Measurements from ENCODE around the gene YIF1A. TPM values are rescaled to one million over a fixed set of nuclear protein-coding genes. Genes with fewer than 3 reads are reported as not detected.
"Not testable (repeated sequence)": the region's sequence is repeated elsewhere in the genome, so short reads cannot be mapped to it uniquely, and the experiment has no call there.

Gene YIF1A
- polyA plus RNA-seq, 3 donors = 44.4 to 49.6 (median 45.8) TPM

DNA sequence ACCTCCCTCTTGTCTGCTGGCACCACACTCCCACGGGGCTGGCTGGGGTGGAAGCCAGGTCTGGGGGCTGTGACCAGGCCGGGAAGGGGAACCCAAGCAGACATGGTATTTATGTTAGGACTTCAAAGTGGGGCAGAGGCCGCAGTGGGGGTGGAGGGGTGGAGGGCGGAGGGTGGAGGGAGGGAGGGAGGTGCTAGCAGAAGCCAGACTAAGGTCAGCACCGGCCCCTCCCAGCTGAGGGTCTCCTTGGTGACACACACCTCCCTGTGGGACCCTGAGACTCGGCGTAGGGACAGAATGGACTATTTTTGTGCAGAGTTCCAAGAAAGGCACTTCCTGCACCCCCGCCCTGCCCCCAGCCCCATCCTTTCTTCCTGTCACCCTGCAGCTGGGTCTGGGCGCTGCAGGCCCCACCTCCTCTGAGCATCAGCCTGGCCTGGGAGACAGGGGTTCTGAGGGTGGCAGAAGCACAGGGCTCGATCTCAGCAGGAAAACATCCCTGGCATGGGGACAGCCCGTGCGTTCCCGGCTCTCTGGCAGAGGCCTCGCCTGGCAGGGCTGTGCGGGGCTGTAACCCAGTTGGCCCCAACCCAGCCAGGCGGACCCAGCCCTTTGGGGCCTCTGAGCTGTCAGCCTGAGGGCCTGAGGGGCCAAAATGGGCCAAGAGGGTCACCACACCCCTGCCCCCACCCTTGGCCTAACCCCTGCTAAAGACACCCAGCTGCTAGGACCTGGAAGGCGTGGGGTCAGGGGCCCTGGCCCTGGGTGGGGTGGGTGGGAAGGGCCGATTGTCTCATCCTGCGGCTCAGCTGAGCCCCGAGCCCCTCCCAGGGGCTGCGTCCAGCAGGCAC, 37.5 kb upstream of the YIF1A start:
- DNase-seq (ENCODE audit: low read depth in 3 of 3, low spot score in 2 of 3) = no peak

- DNase-seq (ENCODE audit: low read depth in 3 of 3, low spot score in 2 of 3) = no peak
Measured at GRCh38 chr11:66325263-66325671, 36.3 kb upstream of the YIF1A start.

DNA sequence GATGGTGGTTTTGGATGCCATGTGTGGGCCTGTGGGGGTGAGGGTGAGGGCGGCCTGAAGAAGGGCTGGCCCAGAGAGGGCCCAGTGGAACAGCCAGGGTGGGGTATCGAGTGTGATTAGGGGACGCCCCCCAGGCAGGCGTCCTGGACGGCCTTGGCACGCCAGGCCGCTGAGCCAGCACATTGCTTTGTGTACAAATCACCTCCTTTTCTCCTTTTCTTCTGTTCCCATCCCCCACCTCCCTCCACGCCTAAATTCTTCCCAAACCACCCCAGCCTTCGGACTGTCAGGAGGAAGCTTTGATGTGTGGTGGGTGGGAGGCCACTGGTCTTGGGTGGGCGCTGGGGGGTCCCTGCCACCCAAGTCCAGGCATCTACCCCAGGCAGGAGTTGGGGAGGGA, 35.7 kb upstream of the YIF1A start:
- no peak for DNase-seq (ENCODE audit: low read depth in 3 of 3, low spot score in 2 of 3)

- no peak for DNase-seq (ENCODE audit: low read depth in 3 of 3, low spot score in 2 of 3)
Measured at GRCh38 chr11:66323684-66324083, 34.7 kb upstream of the YIF1A start.

DNA sequence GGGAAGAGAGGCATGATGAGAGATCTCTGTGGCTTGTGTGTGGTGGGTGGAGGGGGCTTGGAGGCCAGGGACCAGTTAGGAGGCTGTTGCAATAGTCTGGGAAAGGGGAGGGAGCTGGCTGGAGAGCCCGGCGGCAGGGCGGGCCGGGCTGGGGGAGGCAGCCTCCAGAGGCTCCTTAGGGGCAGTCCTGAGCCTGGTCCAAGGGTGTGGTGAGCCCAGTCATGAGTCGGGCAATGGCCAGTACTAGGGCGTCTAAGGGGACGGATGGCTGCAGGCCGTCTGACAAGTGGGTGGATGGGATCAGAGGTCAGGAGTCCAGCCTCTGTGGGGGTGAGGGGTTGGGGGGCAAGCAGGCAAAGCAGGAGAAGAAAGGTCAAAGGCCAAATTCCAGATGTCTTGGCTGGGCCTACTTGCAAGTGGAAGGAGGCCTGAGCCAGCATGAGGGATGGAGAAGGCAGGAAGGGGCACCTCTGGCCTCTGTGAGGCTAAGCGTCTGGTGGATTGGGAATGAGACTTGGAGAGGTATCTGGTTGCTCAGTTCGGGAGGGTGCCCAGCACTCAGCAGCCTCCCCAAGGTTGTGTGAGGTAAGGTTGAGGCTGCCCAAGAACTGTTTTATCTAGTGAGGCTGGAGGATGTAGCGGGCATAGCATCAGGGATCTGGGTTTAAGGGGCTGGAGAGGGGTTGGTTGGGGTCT, 33.9 kb upstream of the YIF1A start:
- no peak for DNase-seq (ENCODE audit: low read depth in 3 of 3, low spot score in 2 of 3)

DNA sequence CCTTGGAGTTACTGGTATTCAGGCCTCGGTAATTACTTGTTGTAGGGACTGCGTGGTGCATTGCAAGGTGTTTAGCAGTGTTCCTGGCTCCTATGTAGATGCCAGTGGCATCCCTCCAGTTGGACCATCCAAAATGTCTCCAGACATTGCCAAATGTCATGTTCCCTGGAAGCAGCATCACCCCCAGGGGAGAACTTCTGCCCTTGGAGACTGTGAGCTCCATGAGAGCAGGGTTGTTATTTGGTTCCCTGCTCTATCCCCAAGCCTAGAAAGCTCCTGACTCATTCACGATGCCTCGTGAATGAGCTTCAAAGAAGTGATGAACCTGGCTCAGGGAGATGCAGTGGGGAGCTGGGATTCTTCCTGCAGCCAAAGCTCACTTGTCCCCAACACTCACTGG, 32.7 kb upstream of the YIF1A start:
- DNase-seq (ENCODE audit: low read depth in 3 of 3, low spot score in 2 of 3) = no peak

DNA sequence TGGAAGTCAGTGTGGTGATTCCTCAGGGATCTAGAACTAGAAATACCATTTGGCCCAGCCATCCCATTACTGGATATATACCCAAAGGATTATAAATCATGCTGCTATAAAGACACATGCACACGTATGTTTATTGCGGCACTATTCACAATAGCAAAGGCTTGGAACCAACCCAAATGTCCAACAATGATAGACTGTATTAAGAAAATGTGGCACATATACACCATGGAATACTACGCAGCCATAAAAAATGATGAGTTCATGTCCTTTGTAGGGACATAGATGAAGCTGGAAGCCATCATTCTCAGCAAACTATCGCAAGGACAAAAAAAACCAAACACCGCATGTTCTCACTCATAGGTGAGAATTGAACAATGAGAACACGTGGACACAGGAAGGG, 31.8 kb upstream of the YIF1A start:
- DNase-seq (ENCODE audit: low read depth in 3 of 3, low spot score in 2 of 3) = not testable (repeated sequence)

DNA sequence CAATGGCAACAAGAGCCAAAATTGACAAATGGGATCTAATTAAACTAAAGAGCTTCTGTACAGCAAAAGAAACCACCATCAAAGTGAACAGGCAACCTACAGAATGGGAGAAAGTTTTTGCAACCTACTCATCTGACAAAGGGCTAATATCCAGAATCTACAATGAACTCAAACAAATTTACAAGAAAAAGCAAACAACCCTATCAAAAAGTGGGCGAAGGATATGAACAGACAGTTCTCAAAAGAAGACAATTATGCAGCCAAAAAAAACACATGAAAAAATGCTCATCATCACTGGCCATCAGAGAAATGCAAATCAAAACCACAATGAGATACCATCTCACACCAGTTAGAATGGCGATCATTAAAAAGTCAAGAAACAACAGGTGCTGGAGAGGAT, 31.3 kb upstream of the YIF1A start:
- not testable (repeated sequence) for DNase-seq (ENCODE audit: low read depth in 3 of 3, low spot score in 2 of 3)

DNA sequence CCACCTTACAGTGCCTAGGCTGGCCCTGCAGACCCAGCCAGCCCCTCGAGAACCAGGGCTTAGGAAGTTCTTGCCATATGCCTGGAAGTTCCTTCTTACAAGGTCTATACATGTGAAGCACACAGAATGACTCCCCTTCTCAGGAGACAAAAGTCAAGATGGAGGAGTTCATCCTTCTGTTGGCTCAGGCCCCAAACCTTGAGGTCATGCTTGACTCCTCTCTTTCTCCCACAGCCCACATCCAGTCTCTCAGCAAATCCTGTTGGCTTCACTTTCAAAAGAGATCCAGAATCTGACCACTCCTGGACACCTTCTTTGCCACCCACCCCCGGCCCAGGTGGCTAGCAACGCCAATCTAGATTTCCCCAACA, 29.6 kb upstream of the YIF1A start:
- DNase-seq (ENCODE audit: low read depth in 3 of 3, low spot score in 2 of 3) = no peak

DNA sequence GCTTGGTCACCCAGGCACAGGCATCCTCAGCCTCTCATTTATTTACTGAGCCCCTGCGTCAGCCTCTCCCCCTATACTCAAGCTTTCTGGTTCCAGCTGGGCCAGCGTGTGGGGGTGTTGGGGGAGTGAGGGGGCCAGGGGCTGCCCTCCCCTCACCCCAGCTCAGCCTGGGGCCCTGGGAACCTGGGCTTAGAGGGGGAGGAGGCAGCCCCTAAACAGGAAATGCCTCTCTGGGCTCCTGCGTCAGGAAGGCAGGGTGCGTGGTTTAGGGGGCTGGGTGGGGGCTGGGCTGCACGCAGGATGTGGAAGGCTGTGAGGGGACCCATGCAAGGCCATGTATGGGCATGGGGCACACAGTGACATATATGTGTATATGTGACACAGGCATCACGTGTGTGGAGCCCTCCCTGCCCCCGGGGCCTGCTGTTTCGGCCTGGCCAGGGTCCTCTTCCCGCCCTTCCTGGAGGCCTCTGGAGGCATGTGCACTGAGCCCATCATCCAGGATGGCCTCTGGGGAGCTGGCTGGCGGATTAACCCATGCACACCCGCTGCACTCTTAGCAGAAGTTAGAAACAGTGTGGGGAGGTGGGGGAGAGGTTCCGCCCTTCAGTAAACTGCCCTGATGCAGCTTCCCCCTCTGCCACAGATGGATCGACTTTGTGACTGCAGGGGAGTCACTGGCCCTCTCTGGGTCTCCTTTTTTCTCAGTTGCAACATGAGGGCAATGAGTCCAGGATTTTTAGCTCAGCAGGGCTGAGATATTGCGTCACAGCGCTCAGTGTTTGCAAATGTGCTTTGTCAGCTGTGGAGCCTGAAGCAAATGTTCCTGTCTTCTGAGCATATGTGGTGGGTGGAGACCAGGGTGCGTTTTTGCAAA, 29.0 kb upstream of the YIF1A start:
- no peak for DNase-seq (ENCODE audit: low read depth in 3 of 3, low spot score in 2 of 3)

DNA sequence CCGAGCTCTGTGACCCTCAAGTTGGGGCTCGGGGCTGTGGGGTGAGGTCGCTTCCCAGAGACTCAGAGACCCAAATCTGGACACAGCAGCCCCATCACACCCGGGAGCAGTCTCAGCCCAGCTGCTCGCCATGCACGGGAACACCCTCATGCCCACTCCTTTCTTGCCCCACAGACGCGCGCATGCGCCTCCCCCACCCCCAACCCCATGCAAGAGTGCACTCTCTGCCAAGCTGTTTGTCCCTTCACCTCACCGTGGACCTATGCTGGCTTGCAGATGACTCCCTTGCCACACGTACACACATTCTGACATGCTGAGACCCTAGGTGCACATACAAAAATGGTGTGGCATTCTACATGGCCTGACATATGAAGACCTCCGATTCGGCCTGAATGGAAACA, 28.4 kb upstream of the YIF1A start:
- DNase-seq (ENCODE audit: low read depth in 3 of 3, low spot score in 2 of 3) = peak in 1 of 3 donors; percentile 52

- peak in 1 of 3 donors; percentile 47 for DNase-seq (ENCODE audit: low read depth in 3 of 3, low spot score in 2 of 3)
Measured at GRCh38 chr11:66316849-66317251, 27.9 kb upstream of the YIF1A start, which contains the start of gene CD248. Gene CD248, minus strand, starts transcription at chr11:66317044. Its CDS starts 17 bp downstream, at chr11:66317027.

GRCh38 chr11:66315921-66316811, 27.2 kb upstream of the YIF1A start:
- no peak for DNase-seq (ENCODE audit: low read depth in 3 of 3, low spot score in 2 of 3)

GRCh38 chr11:66315498-66315885, 26.5 kb upstream of the YIF1A start:
- no peak for DNase-seq (ENCODE audit: low read depth in 3 of 3, low spot score in 2 of 3)

- DNase-seq (ENCODE audit: low read depth in 3 of 3, low spot score in 2 of 3) = no peak
Measured at GRCh38 chr11:66314561-66315497, 25.9 kb upstream of the YIF1A start.

DNA sequence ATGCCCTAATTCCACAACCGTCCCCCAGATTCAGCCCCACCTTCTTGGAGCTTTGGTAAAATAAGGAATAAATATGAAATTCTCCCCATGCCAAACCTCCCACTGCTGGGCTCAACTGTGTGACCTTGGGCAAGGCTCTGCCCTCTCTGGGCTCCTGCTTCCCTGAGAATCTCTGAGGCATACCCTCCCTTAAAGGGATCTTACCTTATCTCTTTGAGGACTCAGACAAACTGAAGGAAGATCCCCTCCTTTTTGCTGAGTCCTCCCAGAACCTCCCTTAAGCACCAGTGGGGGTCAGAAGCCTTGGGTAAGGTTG, 25.2 kb upstream of the YIF1A start:
- DNase-seq (ENCODE audit: low read depth in 3 of 3, low spot score in 2 of 3) = no peak

DNA sequence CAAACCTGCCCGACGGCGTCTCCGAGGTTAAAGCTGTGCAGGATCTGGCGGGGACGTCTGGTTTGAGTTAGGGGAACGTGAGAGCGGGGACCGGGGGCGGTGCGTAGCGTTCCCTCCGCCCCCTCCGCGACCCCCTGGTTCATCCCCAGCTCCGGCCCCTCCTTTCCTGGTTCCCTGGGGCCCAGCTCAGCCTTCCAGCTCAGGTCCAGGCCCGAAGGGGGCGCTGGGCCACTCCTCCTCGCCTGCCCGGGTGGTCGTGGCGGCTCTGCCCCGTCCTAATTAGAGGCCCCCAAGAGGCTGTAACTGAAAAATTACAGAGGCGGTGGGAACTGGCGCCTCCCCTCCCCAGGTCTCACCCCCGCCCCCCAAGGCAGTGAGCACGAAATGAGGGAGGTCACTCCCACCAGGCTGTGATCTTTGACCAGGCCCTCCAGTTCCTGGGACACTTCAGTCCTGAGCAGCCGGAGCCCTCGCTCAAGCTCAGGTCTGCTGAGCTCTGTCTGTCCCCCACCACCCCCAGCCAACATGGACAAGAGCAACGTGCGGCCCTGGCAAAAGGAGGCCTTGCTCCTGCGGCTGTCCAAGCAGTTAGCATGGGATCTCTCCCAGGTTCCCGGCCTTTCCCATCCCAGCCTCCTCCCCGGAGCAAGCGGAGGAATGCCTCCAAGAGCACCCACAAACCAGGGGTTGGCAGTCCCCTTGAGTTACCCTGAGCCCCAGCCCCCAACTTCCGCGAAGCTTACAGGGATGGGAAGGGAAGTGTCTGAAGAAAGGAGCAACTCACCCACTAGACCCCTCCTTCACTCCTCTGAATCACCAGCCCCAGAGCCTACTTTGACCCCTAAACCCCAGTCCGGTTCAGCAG, 24.6 kb upstream of the YIF1A start:
- DNase-seq (ENCODE audit: low read depth in 3 of 3, low spot score in 2 of 3) = peak in 1 of 3 donors; percentile 63
